OCI-LY3 (cell line): Measurements from ENCODE around the gene GRN.

Source experiments
- EZH2phosphoT487 ChIP-seq: fragments of 200-600 bp; shearing (Covaris generic); IDR thresholded peaks from 2 replicates; pipeline ENCODE4 v1.6.1; 2018; ENCODE audit warnings: antibody characterized with exemption, mixed run types, low read depth
- TF ChIP-seq, protein P1 (sequence below): fragments of 200-600, 300-600 bp; sonication (generic); IDR thresholded peaks from 2 replicates; pipeline ENCODE4 v1.5.1; 2014; ENCODE audit warnings: antibody characterized with exemption, low read length, low read depth

DNA sequence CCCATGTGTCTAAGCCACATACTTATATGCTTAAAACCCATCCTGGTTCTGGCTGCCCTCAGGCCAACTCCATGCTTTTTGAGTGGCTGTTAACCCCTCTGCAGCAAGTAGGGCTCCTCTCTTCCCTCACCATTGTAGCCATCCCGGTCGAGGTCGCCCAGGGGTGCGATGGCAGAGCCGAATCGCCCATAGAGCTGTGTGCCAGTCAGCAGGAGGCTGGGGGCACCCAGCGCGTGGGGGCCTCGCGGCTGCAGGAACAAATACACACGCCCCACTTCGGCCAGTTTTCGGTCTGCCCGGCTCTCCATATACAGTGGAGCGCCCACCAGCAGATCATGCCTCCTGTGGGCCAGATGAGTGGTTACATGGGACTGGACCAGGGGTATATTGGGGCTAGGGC is 38.3 kb downstream of the GRN start:
- TF ChIP-seq, protein P1, sequence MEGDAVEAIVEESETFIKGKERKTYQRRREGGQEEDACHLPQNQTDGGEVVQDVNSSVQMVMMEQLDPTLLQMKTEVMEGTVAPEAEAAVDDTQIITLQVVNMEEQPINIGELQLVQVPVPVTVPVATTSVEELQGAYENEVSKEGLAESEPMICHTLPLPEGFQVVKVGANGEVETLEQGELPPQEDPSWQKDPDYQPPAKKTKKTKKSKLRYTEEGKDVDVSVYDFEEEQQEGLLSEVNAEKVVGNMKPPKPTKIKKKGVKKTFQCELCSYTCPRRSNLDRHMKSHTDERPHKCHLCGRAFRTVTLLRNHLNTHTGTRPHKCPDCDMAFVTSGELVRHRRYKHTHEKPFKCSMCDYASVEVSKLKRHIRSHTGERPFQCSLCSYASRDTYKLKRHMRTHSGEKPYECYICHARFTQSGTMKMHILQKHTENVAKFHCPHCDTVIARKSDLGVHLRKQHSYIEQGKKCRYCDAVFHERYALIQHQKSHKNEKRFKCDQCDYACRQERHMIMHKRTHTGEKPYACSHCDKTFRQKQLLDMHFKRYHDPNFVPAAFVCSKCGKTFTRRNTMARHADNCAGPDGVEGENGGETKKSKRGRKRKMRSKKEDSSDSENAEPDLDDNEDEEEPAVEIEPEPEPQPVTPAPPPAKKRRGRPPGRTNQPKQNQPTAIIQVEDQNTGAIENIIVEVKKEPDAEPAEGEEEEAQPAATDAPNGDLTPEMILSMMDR = no peak
- no peak for TF ChIP-seq EZH2phosphoT487
